Stimulated activated CD4-positive, alpha-beta T cell treated with anti-CD3 and anti-CD28 coated beads, Interleukin-4, amount 100 ng/mL, for 1 hour (primary cell): Measurements from ENCODE around the gene TRIM56.
"Not testable (repeated sequence)": the region's sequence is repeated elsewhere in the genome, so short reads cannot be mapped to it uniquely, and the experiment has no call there.

Source experiments
- DNase-seq: peaks from one replicate; pipeline ENCODE4 v3.0.0-alpha.2; 2020

Gene TRIM56

GRCh38 chr7:101085162-101085964 lies at the start of gene TRIM56:
Gene TRIM56, plus strand, starts transcription at chr7:101085481. Its CDS starts 1,832 bp downstream, at chr7:101087313.
- DNase-seq: peak; percentile 71

GRCh38 chr7:101035941-101036340 lies 49.3 kb upstream of the TRIM56 start:
- no peak for DNase-seq

- DNase-seq: not testable (repeated sequence)
Observed at GRCh38 chr7:101041283-101041682, 44.0 kb upstream of the TRIM56 start.

GRCh38 chr7:101058355-101058754 lies 26.9 kb upstream of the TRIM56 start:
- DNase-seq: peak; percentile 50

GRCh38 chr7:101059620-101059942 lies 25.7 kb upstream of the TRIM56 start:
- DNase-seq: no peak

- no peak for DNase-seq
Observed at GRCh38 chr7:101060992-101061391, 24.3 kb upstream of the TRIM56 start.

- DNase-seq: not testable (repeated sequence)
Observed at GRCh38 chr7:101064176-101064550, 21.1 kb upstream of the TRIM56 start.

- not testable (repeated sequence) for DNase-seq
Observed at GRCh38 chr7:101065162-101065561, 20.1 kb upstream of the TRIM56 start.

- no peak for DNase-seq
Observed at GRCh38 chr7:101066141-101066832, 19.0 kb upstream of the TRIM56 start.

GRCh38 chr7:101066833-101067177 lies 18.5 kb upstream of the TRIM56 start:
- no peak for DNase-seq

GRCh38 chr7:101068401-101068800 lies 16.9 kb upstream of the TRIM56 start:
- no peak for DNase-seq

GRCh38 chr7:101071362-101072104 lies 13.7 kb upstream of the TRIM56 start:
- DNase-seq: not testable (repeated sequence)

- no peak for DNase-seq
Observed at GRCh38 chr7:101075646-101076045, 9.6 kb upstream of the TRIM56 start.

GRCh38 chr7:101076183-101076582 lies 9.1 kb upstream of the TRIM56 start:
- not testable (repeated sequence) for DNase-seq

- DNase-seq: peak; percentile 83
Observed at GRCh38 chr7:101077303-101078086, 7.8 kb upstream of the TRIM56 start.

GRCh38 chr7:101081432-101081831 lies 3.8 kb upstream of the TRIM56 start:
- DNase-seq: no peak

GRCh38 chr7:101084865-101085161 lies 468 bp upstream of the TRIM56 start:
- no peak for DNase-seq

GRCh38 chr7:101087334-101088068 lies 2.2 kb downstream of the TRIM56 start:
- no peak for DNase-seq

GRCh38 chr7:101088069-101088425 lies 2.8 kb downstream of the TRIM56 start:
- DNase-seq: no peak

GRCh38 chr7:101088858-101089529 lies 3.7 kb downstream of the TRIM56 start:
- DNase-seq: no peak

GRCh38 chr7:101089876-101090275 lies 4.6 kb downstream of the TRIM56 start:
- no peak for DNase-seq
